AG10803 (cell line): Measurements from ENCODE around the gene UBE2L5.

Source experiments
- DNase-seq: peaks from one replicate; pipeline ENCODE4 v3.0.0; 2010; ENCODE audit warnings: low read depth
- H3K4me3 ChIP-seq: 2 replicates; pipeline ENCODE4 v1.5.1; 2011; ENCODE audit warnings: mild to moderate bottlenecking, low read length, control low read depth
- CTCF ChIP-seq: conservative IDR thresholded peaks from 2 replicates; pipeline ENCODE4 v1.5.1; 2011; ENCODE audit warnings: mild to moderate bottlenecking, low read length, control low read depth, inconsistent platforms

Gene UBE2L5

DNA sequence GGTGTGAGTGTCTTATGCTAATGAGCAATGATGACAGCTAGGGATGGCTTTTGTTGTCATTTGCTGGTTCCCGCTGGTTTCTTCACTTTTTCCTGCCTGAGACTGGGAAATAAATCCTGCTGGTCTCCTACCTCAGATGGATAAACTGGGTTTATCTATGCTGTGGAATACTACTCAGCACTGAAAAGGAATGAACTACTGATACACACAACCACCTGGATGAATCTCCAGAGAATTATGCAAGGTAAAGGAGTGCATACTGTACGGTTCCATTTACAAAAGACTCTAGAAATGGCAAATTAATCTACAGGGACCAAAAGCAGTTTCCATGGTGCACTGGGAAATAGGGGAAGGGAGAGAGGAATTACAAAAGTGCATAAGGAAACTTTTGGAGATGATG lies 41.2 kb upstream of the UBE2L5 start:
- H3K4me3 ChIP-seq, result no peak overlapping the region
- TF ChIP-seq CTCF, result no peak
- no peak for DNase-seq

- no peak for TF ChIP-seq CTCF
- DNase-seq, result no peak
- no peak overlapping the region for H3K4me3 ChIP-seq
Measured at GRCh38 chr13:30382836-30383525, 39.3 kb upstream of the UBE2L5 start.

DNA sequence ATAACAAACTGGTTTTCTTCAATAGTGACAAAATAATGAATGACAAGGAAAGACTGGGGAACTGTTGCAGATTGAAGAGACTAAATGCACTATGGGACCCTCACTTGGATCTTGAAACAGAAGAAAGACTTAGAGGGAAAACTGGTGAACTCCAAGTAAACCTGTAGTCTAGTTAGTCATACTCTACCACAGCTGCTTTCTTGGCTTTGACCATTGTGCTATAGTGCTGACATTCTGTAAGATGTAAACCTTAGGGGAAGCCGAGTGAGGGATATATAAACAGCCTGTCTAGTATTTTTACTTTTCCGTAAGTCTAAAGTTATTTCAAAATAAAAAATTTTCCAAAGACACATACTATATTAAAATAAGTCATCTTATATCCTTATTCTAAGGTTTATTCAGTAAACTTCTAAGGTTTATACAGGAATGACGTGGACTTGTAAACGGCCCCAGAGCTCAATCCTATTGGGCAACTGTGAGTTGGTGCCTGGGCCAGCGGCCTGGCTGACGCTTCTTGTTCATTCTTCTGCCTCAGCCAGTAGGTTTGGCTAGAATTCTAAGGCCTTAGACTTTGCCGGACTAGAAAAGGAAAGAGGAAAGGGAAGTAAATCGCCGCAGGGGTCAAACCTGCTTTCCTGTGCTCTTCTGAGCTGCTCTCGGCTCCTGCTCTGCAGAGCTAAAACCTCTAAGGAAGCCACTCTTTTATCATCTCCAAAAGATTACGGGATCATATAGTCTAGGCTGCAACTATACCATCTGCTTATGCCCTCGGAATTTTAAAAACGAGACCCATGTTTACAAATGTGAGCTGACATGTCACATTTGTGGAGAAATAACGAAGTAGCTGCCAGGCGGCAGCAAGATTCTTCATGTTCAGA lies 33.6 kb upstream of the UBE2L5 start:
- no peak; the same call in 1 of the 2 replicates for TF ChIP-seq CTCF
- DNase-seq, result peak; percentile 82
- peak overlapping the region; percentile 35 for H3K4me3 ChIP-seq

DNA sequence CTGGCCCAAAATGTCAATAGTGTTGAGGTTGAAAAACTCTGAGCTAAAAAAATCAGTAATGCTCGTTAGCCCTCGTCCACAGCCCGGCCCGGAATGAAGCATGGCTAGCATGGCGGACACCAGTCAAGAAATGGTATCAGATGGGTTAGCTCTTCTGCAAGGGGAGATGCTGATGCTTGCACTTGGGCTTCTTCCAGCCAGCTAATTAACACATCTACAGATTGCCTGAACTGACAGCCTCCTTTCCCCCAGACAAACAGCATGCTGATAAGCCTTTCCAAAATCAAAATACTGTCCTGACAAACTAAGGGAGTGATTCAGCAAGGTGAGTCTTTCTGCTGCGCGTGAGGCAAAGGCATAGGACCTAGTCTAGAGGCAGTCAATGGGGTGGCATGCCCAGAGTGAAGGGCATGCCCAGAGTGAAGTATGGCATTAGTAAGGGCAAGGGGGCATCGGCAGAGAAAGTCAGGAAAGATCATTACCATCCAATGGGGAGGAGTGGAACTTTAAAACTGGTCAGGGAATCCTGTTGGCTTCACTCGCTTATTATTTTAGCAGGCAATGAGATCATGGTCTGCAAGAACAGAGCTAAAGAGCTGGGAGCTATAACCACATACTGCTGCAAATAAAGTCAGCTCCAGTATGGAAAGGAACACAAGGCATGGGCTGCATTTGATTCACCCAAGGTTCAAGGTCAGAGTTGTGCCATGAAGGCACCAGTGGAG lies 30.2 kb upstream of the UBE2L5 start:
- no peak for TF ChIP-seq CTCF
- no peak overlapping the region for H3K4me3 ChIP-seq
- DNase-seq, result no peak

- H3K4me3 ChIP-seq, result no peak overlapping the region
- TF ChIP-seq CTCF, result no peak
- DNase-seq, result no peak
Measured at GRCh38 chr13:30392681-30393045, 29.6 kb upstream of the UBE2L5 start.

GRCh38 chr13:30394751-30395191 lies 27.5 kb upstream of the UBE2L5 start:
- H3K4me3 ChIP-seq, result peak overlapping the region; percentile 74
- TF ChIP-seq CTCF, result no peak
- no peak for DNase-seq
